GM21529 (cell line): ENCODE measurements around the gene DLGAP1.
A peak's percentile ranks its signal among the peaks of the same experiment; 100 is the strongest.
"Not testable (repeated sequence)": the region's sequence is repeated elsewhere in the genome, so short reads cannot be mapped to it uniquely, and the experiment has no call there.

Experiments used
- ATAC-seq: cut with Tn5 transposase; IDR thresholded peaks from one replicate; pipeline ENCODE4 v1.9.1; 2021; ENCODE audit not compliant: unreplicated experiment

The DLGAP1 gene

GRCh38 chr18:3581890-3582289 is 873.2 kb downstream of the DLGAP1 start:
- no peak for ATAC-seq

- not testable (repeated sequence) for ATAC-seq
Observed at GRCh38 chr18:3580523-3581025, 874.5 kb downstream of the DLGAP1 start.

GRCh38 chr18:3579701-3580100 is 875.4 kb downstream of the DLGAP1 start:
- no peak for ATAC-seq

GRCh38 chr18:3578621-3579020 is 876.5 kb downstream of the DLGAP1 start:
- ATAC-seq = no peak

- ATAC-seq = no peak
Observed at GRCh38 chr18:3577281-3577855, 877.7 kb downstream of the DLGAP1 start.

GRCh38 chr18:3572761-3573160 is 882.3 kb downstream of the DLGAP1 start:
- ATAC-seq = no peak

GRCh38 chr18:3566851-3567250 is 888.3 kb downstream of the DLGAP1 start:
- no peak for ATAC-seq

- ATAC-seq = no peak
Observed at GRCh38 chr18:3560755-3561154, 894.4 kb downstream of the DLGAP1 start.

- ATAC-seq = no peak
Observed at GRCh38 chr18:3554811-3555427, 900.2 kb downstream of the DLGAP1 start.

GRCh38 chr18:3554091-3554601 is 901.0 kb downstream of the DLGAP1 start:
- no peak for ATAC-seq

GRCh38 chr18:3552305-3552704 is 902.8 kb downstream of the DLGAP1 start:
- no peak for ATAC-seq

GRCh38 chr18:3547891-3548615 is 907.1 kb downstream of the DLGAP1 start:
- ATAC-seq = no peak

- no peak for ATAC-seq
Observed at GRCh38 chr18:3546106-3546505, 909.0 kb downstream of the DLGAP1 start.

- no peak for ATAC-seq
Observed at GRCh38 chr18:3544537-3544936, 910.6 kb downstream of the DLGAP1 start.

GRCh38 chr18:3541549-3542386 is 913.3 kb downstream of the DLGAP1 start:
- peak; percentile 92 for ATAC-seq

- no peak for ATAC-seq
Observed at GRCh38 chr18:3540805-3541548, 914.1 kb downstream of the DLGAP1 start.

- no peak for ATAC-seq
Observed at GRCh38 chr18:3538954-3539617, 916.0 kb downstream of the DLGAP1 start.

GRCh38 chr18:3538456-3538855 is 916.7 kb downstream of the DLGAP1 start:
- ATAC-seq = no peak

- no peak for ATAC-seq
Observed at GRCh38 chr18:3530807-3531206, 924.3 kb downstream of the DLGAP1 start.

- no peak for ATAC-seq
Observed at GRCh38 chr18:3529601-3530000, 925.5 kb downstream of the DLGAP1 start.
